A549 (cell line): ENCODE measurements around the gene SRSF11. TPM values are rescaled to one million over a fixed set of nuclear protein-coding genes. Genes with fewer than 3 reads are reported as not detected.

Experiments
- ATAC-seq, 2 experiments: fragments of 200-7000 bp in 1 of 2; fragments of >200 bp in 1 of 2; cut with Nextera tagmentation in 1 of 2; cut with Tn5 transposase in 1 of 2; 3 replicates each; pipeline versions ENCODE4 v1.8.0 to v1.9.1; 2018 to 2020; ENCODE audit warnings: mild to moderate bottlenecking in 1 of 2, moderate library complexity in 1 of 2
- CTCF ChIA-PET: fragments of 300-600 bp; sonication (Branson Sonifier 250); formaldehyde crosslinking; extraction: SDS; loops from one replicate; lab custom pipeline; 2021; ENCODE audit warnings: antibody characterized with exemption, inconsistent platforms; lab: Yijun Ruan, JAX
- POLR2A ChIA-PET: fragments of 350-600 bp; formaldehyde crosslinking; extraction: SDS; loops from one replicate; lab custom pipeline; 2021; ENCODE audit warnings: antibody characterized with exemption, inconsistent platforms; lab: Yijun Ruan, JAX
- DNase-seq, 2 experiments: peaks; one replicate each; pipeline versions ENCODE4 v3.0.0 to v3.0.0-alpha.2; 2011 to 2016; ENCODE audit warnings: low read depth in 1 of 2, low spot score in 1 of 2
- FAIRE-seq: peaks from 2 replicates; lab custom pipeline; 2011; peaks lifted over from hg19 to GRCh38; lab: Jason Lieb, UNC
- H3K27ac ChIP-seq, 2 experiments: fragments of >200 bp; sonication (Bioruptor Twin); formaldehyde crosslinking; 3 replicates each; pipeline ENCODE4 v1.5.1; 2016 to 2017
- H3K4me1 ChIP-seq: fragments of >200 bp; sonication (Bioruptor Twin); formaldehyde crosslinking; 3 replicates; pipeline ENCODE4 v1.6.1; 2016
- H3K4me2 ChIP-seq: fragments of >200 bp; sonication (Bioruptor Twin); formaldehyde crosslinking; 3 replicates; pipeline ENCODE4 v1.6.1; 2016
- H3K4me3 ChIP-seq: fragments of >200 bp; sonication (Bioruptor Twin); formaldehyde crosslinking; 3 replicates; pipeline ENCODE4 v1.5.1; 2016
- H3K9me3 ChIP-seq: fragments of >200 bp; sonication (Bioruptor Twin); formaldehyde crosslinking; 3 replicates; pipeline ENCODE4 v1.6.1; 2016
- BHLHE40 ChIP-seq: IDR thresholded peaks from 2 replicates; pipeline ENCODE4 v1.6.1; 2012; ENCODE audit warnings: low read depth, low read length, inconsistent platforms
- CHD2 ChIP-seq: fragments of 150-350 bp; IDR thresholded peaks from 2 replicates; pipeline ENCODE4 v1.6.1; 2014; ENCODE audit warnings: low read length; ENCODE audit not compliant: partially characterized antibody
- CHD4 ChIP-seq: fragments of 200-600 bp; sonication (generic); IDR thresholded peaks from 2 replicates; pipeline ENCODE4 v1.6.1; 2016; ENCODE audit warnings: antibody characterized with exemption, mild to moderate bottlenecking, borderline replicate concordance
- EHF ChIP-seq: fragments of 250-450 bp; sonication (Bioruptor Pico); IDR thresholded peaks from 2 replicates; pipeline ENCODE4 v1.5.0; 2020; ENCODE audit warnings: mild to moderate bottlenecking
- EHMT2 ChIP-seq: fragments of 200-600 bp; sonication (generic); IDR thresholded peaks from 2 replicates; pipeline ENCODE4 v1.6.1; 2016; ENCODE audit warnings: antibody characterized with exemption, low read depth, mild to moderate bottlenecking, moderate library complexity
- ESRRA ChIP-seq: fragments of 150-350 bp; IDR thresholded peaks from 2 replicates; pipeline ENCODE4 v1.6.1; 2014; ENCODE audit warnings: mild to moderate bottlenecking, low read length, borderline replicate concordance
- FOSB ChIP-seq: fragments of 250-450 bp; sonication (Bioruptor Pico); IDR thresholded peaks from 2 replicates; pipeline ENCODE4 v1.5.0; 2020; ENCODE audit warnings: mild to moderate bottlenecking, moderate library complexity
- FOXS1 ChIP-seq: fragments of 250-450 bp; sonication (Bioruptor Pico); IDR thresholded peaks from 2 replicates; pipeline ENCODE4 v1.5.0; 2020; ENCODE audit warnings: mild to moderate bottlenecking, moderate library complexity
- GATA3 ChIP-seq: IDR thresholded peaks from 2 replicates; pipeline ENCODE4 v1.6.1; 2012; ENCODE audit warnings: borderline replicate concordance
- HDAC2 ChIP-seq: fragments of 200-600 bp; sonication (generic); IDR thresholded peaks from 2 replicates; pipeline ENCODE4 v1.6.1; 2016
- HEYL ChIP-seq: fragments of 250-450 bp; sonication (Bioruptor Pico); IDR thresholded peaks from 2 replicates; pipeline ENCODE4 v1.8.0; 2021; ENCODE audit warnings: mild to moderate bottlenecking, moderate library complexity
- HOXB13 ChIP-seq: fragments of 250-450 bp; sonication (Bioruptor Pico); IDR thresholded peaks from 2 replicates; pipeline ENCODE4 v1.5.0; 2020; ENCODE audit warnings: low read depth, mild to moderate bottlenecking, moderate library complexity
- POLR2A ChIP-seq: IDR thresholded peaks from 2 replicates; pipeline ENCODE4 v1.6.1; 2012; ENCODE audit warnings: mild to moderate bottlenecking, low read length
- RARB ChIP-seq: fragments of 250-450 bp; sonication (Bioruptor Pico); IDR thresholded peaks from 2 replicates; pipeline ENCODE4 v1.8.0; 2021; ENCODE audit warnings: mild to moderate bottlenecking, moderate library complexity
- RCOR1 ChIP-seq: fragments of 150-350 bp; IDR thresholded peaks from 2 replicates; pipeline ENCODE4 v1.6.1; 2014; ENCODE audit warnings: antibody characterized with exemption, low read length, low read depth
- RNF2 ChIP-seq: fragments of 200-600 bp; sonication (generic); IDR thresholded peaks from 2 replicates; pipeline ENCODE4 v1.6.1; 2016; ENCODE audit warnings: low read depth, mild to moderate bottlenecking, antibody characterized with exemption, moderate library complexity, borderline replicate concordance
- SREBF2 ChIP-seq: fragments of 450-650 bp; IDR thresholded peaks from 2 replicates; pipeline ENCODE4 v1.6.1; 2014; ENCODE audit warnings: mild to moderate bottlenecking, moderate library complexity
- TFCP2L1 ChIP-seq: fragments of 250-450 bp; sonication (Bioruptor Pico); IDR thresholded peaks from 2 replicates; pipeline ENCODE4 v1.5.0; 2021; ENCODE audit warnings: mild to moderate bottlenecking
- TP53 ChIP-seq: fragments of 250-450 bp; sonication (Bioruptor Pico); IDR thresholded peaks from 2 replicates; pipeline ENCODE4 v1.5.0; 2021; ENCODE audit warnings: mild to moderate bottlenecking, moderate library complexity
- ZC3H11A ChIP-seq: fragments of 450-650 bp; IDR thresholded peaks from 2 replicates; pipeline ENCODE4 v1.6.1; 2014; ENCODE audit warnings: antibody characterized with exemption, mild to moderate bottlenecking
- ZSCAN20 ChIP-seq: fragments of 250-450 bp; sonication (Bioruptor Pico); IDR thresholded peaks from 2 replicates; pipeline ENCODE4 v1.8.0; 2022; ENCODE audit warnings: mild to moderate bottlenecking, moderate library complexity
- WGBS: methylation state at CpG from one replicate; pipeline ENCODE4 v1.1.6; 2017; ENCODE audit errors: missing lambda C conversion rate; 5-methylcytosine and 5-hydroxymethylcytosine counted together
- polyA plus RNA-seq, 4 experiments: library from polyadenylated mRNA; depleted of rRNA in 3 of 4; stranded (reverse); fragments of >200 nt; fragmentation: RNase III in 1 of 4; extraction: RNeasy Plus Mini Kit Qiagen cat#74134 plus additional on column Dnase treatment in 1 of 4; gene quantifications; 2 replicates in 3 of 4; 3 replicates in 1 of 4; pipeline ENCODE4 v1.2.3, GENCODE V29; 2011 to 2017
- TF ChIP-seq, protein P1 (sequence below): fragments of 200-600 bp; sonication (generic); IDR thresholded peaks from 2 replicates; pipeline ENCODE4 v1.6.1; 2016; ENCODE audit warnings: antibody characterized with exemption, mild to moderate bottlenecking, moderate library complexity
- TF ChIP-seq, protein P2 (sequence below): IDR thresholded peaks from 2 replicates; pipeline ENCODE4 v1.6.1; 2012
- TF ChIP-seq, protein P3 (sequence below): fragments of >200 bp; sonication (Bioruptor Twin); formaldehyde crosslinking; IDR thresholded peaks from 3 replicates; pipeline ENCODE4 v1.5.1; 2016
- TF ChIP-seq, protein P4 (sequence below): fragments of 450-650 bp; IDR thresholded peaks from 2 replicates; pipeline ENCODE4 v1.6.1; 2014; ENCODE audit warnings: antibody characterized with exemption

Gene SRSF11
- polyA plus RNA-seq, 2 of the 4 experiments (the other 2 are of a cell fraction) = 144 to 172 TPM

DNA sequence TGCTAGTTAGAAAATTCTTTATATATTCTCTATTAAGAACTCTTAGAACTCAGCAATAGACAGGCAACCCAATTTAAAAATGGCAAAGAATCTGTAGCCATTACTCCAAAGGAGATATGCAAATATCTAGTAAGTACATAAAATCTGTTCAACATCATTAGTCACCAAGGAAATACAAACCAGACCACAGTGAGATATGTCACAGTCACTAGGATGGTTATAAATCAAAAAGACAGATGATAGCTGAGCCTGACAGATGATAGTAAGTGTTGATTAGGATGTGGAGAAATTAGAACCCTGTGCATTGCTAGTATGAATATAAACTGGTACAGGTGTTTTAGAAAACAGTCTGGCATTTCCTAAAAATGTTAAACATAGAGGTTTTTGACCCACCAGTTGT is 26.6 kb downstream of the SRSF11 start:
- ChIA-PET POLR2A (no interaction called here), CTCF (no interaction called here)
- H3K4me1 ChIP-seq = no peaks in the 10 kb centered on the region
- H3K4me3 ChIP-seq = no peak overlapping the region
- no peaks in the 10 kb centered on the region for H3K9me3 ChIP-seq
- DNase-seq (no peak), FAIRE-seq (no peak), ATAC-seq (no peak)
- TF ChIP-seq RCOR1 (no peak), BHLHE40 (no peak), FOSB (CRISPR knock-in tag) (no peak), GATA3 (no peak)
- TF ChIP-seq, protein P1, sequence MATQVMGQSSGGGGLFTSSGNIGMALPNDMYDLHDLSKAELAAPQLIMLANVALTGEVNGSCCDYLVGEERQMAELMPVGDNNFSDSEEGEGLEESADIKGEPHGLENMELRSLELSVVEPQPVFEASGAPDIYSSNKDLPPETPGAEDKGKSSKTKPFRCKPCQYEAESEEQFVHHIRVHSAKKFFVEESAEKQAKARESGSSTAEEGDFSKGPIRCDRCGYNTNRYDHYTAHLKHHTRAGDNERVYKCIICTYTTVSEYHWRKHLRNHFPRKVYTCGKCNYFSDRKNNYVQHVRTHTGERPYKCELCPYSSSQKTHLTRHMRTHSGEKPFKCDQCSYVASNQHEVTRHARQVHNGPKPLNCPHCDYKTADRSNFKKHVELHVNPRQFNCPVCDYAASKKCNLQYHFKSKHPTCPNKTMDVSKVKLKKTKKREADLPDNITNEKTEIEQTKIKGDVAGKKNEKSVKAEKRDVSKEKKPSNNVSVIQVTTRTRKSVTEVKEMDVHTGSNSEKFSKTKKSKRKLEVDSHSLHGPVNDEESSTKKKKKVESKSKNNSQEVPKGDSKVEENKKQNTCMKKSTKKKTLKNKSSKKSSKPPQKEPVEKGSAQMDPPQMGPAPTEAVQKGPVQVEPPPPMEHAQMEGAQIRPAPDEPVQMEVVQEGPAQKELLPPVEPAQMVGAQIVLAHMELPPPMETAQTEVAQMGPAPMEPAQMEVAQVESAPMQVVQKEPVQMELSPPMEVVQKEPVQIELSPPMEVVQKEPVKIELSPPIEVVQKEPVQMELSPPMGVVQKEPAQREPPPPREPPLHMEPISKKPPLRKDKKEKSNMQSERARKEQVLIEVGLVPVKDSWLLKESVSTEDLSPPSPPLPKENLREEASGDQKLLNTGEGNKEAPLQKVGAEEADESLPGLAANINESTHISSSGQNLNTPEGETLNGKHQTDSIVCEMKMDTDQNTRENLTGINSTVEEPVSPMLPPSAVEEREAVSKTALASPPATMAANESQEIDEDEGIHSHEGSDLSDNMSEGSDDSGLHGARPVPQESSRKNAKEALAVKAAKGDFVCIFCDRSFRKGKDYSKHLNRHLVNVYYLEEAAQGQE = no peak
- TF ChIP-seq, protein P2, sequence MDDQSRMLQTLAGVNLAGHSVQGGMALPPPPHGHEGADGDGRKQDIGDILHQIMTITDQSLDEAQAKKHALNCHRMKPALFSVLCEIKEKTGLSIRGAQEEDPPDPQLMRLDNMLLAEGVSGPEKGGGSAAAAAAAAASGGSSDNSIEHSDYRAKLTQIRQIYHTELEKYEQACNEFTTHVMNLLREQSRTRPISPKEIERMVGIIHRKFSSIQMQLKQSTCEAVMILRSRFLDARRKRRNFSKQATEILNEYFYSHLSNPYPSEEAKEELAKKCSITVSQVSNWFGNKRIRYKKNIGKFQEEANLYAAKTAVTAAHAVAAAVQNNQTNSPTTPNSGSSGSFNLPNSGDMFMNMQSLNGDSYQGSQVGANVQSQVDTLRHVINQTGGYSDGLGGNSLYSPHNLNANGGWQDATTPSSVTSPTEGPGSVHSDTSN = no peak
- no peak overlapping the region for H3K27ac ChIP-seq
- no peak overlapping the region for H3K4me2 ChIP-seq

DNA sequence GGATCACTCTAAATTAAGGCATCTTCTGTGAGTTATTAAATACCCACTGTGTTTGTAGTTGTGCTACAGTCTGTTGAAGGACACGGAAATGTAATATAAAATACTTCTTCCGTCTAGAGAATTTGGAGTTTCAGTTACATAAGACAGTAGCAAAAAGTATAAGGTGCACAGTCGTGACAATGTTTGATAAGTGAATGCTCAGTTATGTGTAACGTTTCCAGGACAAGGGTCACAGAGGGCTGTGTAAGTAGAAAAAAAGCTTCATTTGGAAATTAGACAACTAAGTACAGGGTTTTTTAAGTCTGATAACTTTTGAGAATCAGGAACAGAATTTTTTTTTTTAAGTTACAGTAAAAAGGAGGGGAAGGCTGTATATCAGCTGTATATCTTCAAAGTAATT is 27.5 kb downstream of the SRSF11 start:
- WGBS = 84% methylated on average over 4 of the region's 4 CpGs
- Histone ChIP-seq H3K4me3 (no peak overlapping the region), H3K27ac (no peak overlapping the region), H3K9me3 (no peaks in the 10 kb centered on the region), H3K4me2 (no peak overlapping the region), H3K4me1 (no peaks in the 10 kb centered on the region)
- DNase-seq = no peak
- ATAC-seq = no peak
- no peak for TF ChIP-seq FOXS1
- TF ChIP-seq HEYL (CRISPR knock-in tag) = no peak
- TF ChIP-seq RARB (CRISPR knock-in tag) = no peak
- no peak for TF ChIP-seq HDAC2
- no peak for TF ChIP-seq ZSCAN20 (CRISPR knock-in tag)
- TF ChIP-seq FOSB (CRISPR knock-in tag) = no peak
- no peak for TF ChIP-seq HOXB13 (CRISPR knock-in tag)
- TF ChIP-seq EHMT2 = no peak
- no peak for TF ChIP-seq POLR2A
- ChIA-PET CTCF (no interaction called here), POLR2A (no interaction called here)
- FAIRE-seq = no peak

DNA sequence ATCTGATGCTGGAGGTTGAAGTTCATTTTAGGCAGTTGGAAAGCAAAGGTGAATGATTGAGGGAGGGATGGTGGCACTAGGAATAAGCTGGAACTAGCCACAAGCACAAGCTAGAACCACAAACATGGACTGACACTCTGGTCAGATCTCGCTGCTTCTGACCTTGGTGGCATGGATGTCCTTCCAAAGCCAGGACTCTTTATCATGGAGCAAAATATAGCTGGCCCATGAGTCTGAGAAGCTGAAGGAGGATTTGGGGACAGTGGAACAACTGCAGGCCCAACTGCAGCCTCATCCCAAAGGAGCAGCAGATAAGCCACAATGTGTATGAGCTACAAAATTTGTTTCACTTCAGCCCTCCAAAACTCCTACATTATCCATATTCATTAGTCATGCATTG is 35.5 kb downstream of the SRSF11 start:
- no peaks in the 10 kb centered on the region for H3K9me3 ChIP-seq
- H3K4me1 ChIP-seq = no peaks in the 10 kb centered on the region
- no peak for FAIRE-seq
- H3K27ac ChIP-seq = no peak overlapping the region
- CTCF ChIA-PET = no interaction called here
- H3K4me3 ChIP-seq = no peak overlapping the region
- peak; percentile 35 to 47; a peak in 4 of 6 replicates for ATAC-seq
- no peak overlapping the region for H3K4me2 ChIP-seq
- WGBS = 89% methylated on average over 1 of the region's 1 CpG
- no peak for DNase-seq
- POLR2A ChIA-PET = no interaction called here
- TF ChIP-seq GATA3 (no peak), ZC3H11A (no peak), BHLHE40 (no peak), RNF2 (no peak), SREBF2 (no peak), ESRRA (no peak), RARB (CRISPR knock-in tag) (no peak), CHD2 (no peak), TFCP2L1 (no peak), ZSCAN20 (CRISPR knock-in tag) (no peak), CHD4 (no peak), EHF (CRISPR knock-in tag) (no peak), TP53 (CRISPR knock-in tag) (no peak)
- TF ChIP-seq, protein P3, sequence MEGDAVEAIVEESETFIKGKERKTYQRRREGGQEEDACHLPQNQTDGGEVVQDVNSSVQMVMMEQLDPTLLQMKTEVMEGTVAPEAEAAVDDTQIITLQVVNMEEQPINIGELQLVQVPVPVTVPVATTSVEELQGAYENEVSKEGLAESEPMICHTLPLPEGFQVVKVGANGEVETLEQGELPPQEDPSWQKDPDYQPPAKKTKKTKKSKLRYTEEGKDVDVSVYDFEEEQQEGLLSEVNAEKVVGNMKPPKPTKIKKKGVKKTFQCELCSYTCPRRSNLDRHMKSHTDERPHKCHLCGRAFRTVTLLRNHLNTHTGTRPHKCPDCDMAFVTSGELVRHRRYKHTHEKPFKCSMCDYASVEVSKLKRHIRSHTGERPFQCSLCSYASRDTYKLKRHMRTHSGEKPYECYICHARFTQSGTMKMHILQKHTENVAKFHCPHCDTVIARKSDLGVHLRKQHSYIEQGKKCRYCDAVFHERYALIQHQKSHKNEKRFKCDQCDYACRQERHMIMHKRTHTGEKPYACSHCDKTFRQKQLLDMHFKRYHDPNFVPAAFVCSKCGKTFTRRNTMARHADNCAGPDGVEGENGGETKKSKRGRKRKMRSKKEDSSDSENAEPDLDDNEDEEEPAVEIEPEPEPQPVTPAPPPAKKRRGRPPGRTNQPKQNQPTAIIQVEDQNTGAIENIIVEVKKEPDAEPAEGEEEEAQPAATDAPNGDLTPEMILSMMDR = no peak
- TF ChIP-seq, protein P2 = no peak
- TF ChIP-seq, protein P4, sequence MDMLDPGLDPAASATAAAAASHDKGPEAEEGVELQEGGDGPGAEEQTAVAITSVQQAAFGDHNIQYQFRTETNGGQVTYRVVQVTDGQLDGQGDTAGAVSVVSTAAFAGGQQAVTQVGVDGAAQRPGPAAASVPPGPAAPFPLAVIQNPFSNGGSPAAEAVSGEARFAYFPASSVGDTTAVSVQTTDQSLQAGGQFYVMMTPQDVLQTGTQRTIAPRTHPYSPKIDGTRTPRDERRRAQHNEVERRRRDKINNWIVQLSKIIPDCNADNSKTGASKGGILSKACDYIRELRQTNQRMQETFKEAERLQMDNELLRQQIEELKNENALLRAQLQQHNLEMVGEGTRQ = no peak
